GM19193 (cell line): ENCODE measurements around the gene C1orf50.

Experiments
- POLR2A ChIP-seq: IDR thresholded peaks from 4 replicates; pipeline ENCODE4 v1.6.1; 2011; ENCODE audit not compliant: insufficient read depth, insufficient read length; ENCODE audit errors: extremely low read depth

The C1orf50 gene

DNA sequence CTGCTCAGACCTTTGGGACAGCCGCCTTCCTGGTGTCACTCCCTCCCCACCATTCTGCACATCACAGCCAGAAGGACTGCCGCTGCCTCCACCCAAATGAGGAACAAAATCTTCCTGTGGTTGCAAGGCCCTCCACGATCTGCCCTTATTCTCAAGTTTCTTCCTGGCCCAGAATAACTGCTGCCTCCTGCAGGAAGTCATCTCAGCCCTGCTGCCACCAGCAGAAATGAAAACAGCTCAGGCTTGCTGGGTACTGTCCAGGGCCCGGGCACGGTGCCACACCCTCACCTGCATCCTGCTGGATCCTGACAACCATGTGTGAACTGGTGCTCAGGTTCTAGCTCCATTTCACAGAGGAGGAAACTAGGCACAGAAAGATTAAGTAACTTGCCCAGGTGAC lies 29.8 kb upstream of the C1orf50 start:
- no peak for TF ChIP-seq POLR2A

DNA sequence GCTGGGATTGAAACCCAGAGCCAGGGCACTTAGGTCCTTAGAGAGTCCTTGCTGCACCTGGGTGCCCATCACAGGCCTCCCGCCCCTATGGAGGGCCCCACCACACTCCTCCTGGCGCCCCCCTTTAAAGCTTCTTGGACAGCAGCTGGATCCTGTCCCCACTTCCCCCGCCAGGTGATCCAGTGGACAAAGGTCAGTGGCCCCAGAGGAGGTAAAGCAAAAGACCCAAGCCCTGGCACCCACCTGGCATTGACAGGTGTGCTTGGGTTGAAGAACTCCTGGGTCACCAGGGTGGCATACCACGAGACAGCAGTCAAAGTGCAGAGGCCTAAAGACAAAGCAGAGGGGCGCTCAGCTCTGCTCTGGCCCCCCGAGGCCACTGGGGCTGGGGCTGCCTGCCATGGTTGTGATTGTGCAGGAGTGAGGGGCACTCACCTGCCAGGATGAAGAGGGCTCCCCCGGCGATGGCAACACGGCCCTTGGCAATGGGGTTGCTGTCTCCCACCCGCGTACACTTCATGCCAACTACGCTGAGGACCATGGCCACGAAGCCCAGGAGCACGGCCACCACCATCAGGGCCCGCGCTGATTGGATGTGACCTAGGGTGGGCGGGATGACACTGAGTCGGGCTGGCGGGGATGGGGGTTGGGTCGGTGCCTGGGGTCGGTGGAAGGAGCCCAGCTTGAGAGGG lies 28.9 kb upstream of the C1orf50 start:
- no peak for TF ChIP-seq POLR2A

DNA sequence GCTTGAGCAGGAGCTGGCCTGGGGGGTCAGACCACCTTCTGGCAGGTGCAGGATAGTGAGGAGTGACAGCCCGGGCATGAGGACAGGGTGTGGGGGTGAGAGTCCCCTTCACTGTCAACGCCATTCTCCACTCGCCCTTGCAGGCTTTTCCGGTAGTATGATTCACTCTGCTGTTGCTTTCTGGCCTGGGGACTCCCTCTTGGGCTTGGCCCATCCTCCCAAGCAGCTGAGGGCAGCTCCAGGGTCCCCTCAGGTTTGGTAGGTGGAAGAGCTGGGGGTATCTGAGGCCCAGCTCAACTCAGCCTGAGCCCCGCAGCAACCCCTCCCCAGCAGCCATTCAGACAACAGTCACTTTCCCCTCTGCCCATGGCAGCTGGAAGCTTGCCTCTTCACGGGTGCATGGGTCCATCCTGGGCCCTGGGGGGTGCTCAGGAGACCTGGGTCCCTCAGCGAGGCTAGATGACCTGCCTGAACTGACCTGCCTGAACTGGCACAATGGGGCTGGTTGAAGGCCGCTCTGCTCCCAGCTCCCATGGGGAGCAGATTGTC lies 28.3 kb upstream of the C1orf50 start:
- TF ChIP-seq POLR2A = no peak

DNA sequence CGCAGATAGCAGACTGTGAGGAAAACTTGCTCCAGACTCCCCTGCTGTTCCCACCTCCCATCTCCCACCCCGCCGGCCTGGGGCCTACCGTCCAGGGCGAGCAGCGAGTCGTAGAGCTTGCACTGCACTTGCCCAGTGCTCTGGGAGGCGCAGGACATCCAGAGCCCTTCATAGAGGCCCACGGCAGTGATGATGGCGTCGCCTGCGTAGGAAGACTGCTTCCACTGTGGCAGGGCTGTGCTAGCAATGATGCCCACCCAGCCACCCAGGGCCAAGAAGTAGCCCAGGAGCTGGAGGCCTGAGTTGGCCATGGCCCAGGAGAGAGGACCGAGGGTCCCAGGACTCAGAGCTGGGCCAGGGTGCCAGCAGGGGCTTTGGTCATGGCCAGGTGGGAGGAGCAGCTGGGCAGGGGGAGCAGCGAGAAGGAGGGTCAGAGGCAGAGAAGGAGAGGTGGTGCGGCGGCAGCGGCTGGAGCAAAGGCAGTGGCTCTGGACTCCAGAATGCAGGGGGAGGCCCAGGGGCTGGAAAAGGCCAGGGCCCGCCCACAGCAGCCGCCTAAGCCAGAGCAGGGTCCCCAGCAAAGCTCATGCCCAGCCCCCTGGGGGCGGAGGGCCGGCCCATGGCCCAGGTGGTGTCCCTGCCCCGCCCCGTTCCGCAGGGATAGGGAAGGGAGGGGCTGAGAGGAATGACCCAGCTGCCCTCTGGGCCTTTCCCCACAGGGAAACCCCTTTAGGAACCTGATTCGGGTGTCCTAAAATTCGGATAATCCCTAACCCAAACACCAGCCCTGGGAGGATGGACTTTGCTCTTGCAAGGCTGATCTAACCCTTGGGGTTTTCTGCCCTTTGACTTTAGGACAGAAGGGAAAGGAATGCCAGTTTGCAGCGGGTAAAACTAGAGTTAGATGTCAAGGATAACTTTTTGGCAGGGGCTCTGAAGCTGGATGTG lies 27.0 kb upstream of the C1orf50 start, which contains the start of gene CLDN19:
TSS of gene CLDN19 (minus strand) at position 484 of the 948 bp plus-strand sequence. CDS start at position 311, 173 bp downstream.
- no peak for TF ChIP-seq POLR2A

DNA sequence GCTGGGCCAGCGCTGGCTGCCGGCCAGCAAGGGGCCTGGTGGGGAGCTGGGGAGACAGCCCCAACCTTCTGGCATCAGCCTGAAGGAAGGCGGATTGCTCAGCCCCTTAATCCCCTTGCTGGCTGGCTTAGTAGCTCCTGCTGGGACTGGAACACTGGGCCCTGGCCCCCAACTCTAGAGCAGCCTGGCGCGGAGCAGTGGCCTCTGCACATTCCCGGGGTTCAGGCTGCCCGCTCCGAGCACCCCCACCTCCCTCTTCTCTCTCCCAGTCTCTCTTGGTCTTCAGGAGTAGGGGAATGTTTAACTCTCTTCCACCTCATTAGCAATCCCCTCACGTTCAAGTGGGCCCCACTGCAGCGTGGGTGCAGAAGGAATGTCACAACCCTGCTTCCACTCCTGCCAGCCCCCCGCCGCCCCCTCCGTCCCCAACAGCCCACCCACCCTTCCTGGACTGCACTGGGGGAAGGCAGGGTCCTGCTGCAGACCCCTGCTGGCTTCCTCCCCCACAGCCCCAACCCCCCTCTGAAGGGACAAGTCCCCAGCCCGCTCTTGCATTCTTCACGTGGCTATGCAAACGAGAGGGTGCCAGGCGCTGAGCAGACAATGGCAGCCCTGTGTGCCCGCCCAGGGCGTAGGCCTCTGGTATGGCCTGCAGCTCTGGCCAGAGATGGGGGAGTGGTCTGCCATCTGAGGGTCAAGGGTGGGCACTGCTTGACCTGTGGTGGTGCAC lies 26.0 kb upstream of the C1orf50 start:
- TF ChIP-seq POLR2A = no peak

DNA sequence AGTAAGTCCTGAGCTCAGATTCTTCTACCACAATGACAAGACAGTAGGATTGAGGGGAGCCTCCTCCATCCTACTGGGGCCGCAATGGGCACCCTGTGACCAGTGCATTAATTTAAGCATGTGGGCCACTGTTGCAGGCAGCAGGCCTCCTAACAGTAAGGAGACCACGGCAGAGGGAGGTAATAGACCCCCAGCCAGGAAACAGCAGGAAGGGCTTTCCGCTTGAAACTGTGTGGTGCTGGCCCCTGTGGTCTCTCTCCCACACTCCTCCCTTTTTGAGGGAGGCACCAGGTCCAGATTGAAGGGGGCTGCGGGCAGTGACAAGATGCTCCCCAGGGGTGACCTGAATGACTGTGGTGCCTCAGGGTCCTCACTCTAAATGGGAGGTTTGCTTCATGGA lies 25.3 kb upstream of the C1orf50 start:
- no peak for TF ChIP-seq POLR2A

DNA sequence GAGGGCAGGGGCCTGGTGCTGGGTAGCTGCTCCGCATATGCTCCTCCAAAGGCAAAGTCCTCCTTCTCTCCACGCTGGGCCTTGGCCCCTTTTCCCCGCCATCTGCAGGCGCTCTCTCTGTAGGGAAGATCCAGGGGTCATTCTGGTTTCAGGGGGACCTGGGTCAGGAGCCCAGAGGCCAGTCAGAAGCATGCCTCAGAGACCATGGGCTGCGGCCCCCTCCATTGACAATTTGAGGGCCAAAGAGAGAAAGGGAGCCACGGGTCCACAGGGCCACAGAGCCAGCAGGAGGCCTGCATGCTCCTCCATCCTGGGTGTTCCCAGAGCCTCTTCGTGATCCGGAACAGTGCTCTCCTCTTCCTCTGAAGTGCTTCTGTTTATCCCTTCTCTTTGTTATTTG lies 24.9 kb upstream of the C1orf50 start:
- TF ChIP-seq POLR2A = no peak

DNA sequence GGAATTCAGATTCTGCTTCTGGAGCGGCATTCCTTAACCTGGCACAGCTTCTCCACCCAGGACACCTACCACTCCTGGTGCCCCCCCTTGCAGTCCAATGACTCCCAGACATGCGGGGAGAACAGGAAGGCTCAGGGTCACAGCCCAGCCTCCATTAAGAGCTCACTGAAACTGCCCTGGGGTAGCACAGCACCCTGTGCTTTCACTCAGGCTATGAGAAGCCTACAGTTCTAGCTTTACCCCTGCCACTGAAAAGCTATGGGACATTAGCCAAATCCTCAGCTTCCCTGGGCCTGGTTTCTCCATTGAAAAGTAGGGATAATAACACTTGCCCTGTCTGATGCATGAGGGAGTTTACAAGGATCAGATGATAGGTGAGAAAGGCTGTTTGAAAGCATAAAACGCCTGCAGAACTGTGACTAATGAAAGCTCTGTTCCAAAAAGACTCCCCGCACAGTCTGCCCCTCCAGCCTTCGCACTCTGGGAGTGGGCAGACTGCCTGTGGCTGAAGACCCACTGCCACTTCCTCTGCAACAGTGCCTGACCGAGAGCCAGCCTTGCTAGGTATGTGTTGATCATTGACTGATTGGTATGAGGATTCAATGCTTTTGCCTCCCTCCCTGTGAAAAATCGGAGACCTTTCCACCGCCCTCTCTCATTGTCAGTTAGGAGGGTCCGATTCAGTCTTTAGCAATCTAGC lies 24.3 kb upstream of the C1orf50 start:
- TF ChIP-seq POLR2A = no peak

DNA sequence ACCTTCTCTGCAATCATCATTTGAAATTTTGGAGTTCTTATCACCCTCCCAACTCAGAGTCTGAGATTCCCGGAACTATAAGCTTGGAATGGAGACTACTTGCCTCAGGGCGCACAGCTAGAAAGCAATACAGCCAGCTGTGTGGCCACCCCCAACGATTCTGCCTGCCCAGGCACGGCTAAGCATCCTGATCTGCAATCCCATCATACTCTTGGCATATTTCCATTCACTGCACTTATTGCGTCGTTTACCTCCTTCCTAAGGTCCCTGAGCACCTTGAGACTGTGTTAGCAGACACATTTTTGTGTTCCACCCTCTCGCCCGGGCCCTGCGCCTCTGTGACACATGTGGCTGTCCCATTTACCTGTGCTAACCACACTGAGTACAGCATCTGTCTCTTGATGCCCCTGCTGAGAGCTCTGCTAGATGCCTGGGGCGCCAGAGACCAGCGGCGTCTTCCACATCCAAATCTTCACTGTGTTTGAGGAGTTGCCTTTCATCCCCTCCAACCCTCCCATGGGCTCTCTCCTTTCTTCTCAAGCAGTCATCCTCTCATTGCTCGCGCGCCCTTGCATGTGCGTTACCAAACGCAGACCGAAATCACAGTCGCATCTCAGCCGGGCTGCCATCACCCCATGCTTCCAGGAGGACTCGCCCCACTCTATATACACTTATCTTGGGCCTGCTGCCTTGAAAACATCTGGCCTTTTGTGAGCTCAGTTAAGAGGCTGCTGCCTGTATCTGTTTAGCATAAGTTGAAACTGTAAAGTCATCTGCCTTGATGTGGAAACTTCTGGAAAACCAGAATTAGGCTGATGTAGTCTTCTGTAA lies 23.5 kb upstream of the C1orf50 start:
- no peak for TF ChIP-seq POLR2A

DNA sequence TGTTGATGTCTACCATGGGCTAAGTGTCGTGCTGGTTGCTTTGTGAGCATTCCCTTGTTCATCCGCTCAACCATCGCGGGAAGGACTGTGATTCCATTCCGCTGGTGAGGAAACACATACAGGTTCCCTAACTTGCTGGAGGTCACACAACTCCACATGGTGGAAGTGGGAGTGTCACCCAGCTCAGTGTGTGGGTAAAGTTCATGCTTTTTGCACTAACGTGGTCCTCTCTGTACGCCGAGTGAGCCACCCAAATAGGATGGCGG lies 23.0 kb upstream of the C1orf50 start:
- TF ChIP-seq POLR2A = no peak

DNA sequence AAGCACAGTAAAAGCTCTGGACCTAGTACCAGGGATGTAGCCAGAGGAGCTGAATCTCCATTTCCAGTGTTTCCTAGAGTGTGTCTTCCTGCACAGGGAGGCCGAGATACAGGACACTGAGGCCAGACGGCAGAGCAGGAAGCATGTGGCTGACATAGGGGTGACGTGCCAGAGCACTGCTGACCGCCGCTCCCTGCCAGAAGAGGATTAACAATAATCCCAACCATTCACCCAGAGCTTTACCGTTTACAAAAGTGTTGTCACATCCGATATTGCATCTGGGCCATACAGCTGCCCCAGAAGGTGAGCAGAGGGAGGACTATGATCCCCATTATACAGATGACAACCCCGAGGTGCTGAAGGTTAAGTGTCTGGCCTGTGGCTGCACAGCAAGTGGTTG lies 21.2 kb upstream of the C1orf50 start:
- TF ChIP-seq POLR2A = no peak

DNA sequence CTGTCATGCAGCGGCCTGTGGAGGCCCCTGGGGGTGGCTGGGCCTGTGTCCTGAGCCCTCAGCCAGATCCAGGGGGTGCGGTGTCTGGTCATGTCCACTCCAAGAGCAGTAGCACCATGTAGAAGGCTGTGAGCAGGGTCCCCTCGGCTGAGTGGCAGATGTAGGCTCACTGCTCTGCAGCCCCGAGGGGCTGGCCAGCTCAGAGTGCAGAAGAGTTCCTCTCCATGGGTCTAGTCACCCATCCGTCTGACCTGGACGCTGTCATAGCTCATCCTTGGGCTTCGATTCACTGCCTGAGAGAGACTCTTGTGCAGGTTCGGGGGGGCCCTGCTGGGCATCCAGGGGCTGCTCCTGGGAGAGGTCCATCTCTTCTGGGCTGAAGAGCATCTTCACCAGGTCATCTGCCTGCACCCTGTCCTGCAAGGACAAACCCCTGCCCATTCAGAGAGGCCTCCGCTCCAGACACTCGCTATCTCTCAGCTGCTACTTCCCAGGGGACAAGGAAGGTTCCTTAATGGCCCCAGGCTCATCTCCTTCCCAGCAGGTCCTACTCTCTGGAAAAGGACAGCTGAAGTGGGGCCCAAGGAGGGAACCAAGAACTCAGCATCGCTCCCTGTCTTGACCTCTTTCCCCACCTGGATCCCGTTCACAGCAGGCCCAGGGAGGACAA lies 20.5 kb upstream of the C1orf50 start:
- no peak for TF ChIP-seq POLR2A

DNA sequence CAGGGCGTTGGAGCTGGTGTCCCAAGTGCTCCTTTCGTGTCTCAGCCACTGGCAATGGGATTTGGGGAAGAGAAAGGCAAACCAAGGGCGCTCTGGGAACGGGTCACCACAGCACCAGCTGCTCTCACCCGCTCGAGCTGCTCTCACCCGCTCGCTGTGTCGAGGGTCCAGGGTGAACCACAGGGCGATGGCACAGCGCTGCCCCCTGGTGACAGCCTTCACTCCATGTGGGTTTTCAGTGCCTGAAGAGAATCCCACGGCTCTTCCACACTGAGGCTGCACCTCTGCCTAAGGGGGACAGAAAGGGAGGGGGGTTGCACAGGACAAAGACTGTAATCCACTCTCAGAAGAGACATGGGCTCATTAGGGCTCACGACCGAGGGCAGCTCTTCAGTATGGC lies 19.9 kb upstream of the C1orf50 start:
- TF ChIP-seq POLR2A = no peak
